ENCODE data around the gene SPAAR.

SPAAR gene

GRCh38 chr9:35929453-35929718 is 20.1 kb downstream of the SPAAR start:
- no peak overlapping the region for H3K4me2 ChIP-seq (ENCODE audit: low read length)
- H4K20me1 ChIP-seq (ENCODE audit: insufficient read depth, low read length), result no peaks in the 10 kb centered on the region
- H3K79me2 ChIP-seq (ENCODE audit: insufficient read depth, low read length), result no peaks in the 10 kb centered on the region
- no peaks in the 10 kb centered on the region for H3K9me2 ChIP-seq (ENCODE audit: low read depth, low read length)
- H3K9me3 ChIP-seq (ENCODE audit: low read length), result no peaks in the 10 kb centered on the region
- no peaks in the 10 kb centered on the region for H3K27me3 ChIP-seq (ENCODE audit: insufficient read depth, low read length)
- no peak overlapping the region for H3K4me3 ChIP-seq (ENCODE audit: low read depth, low read length, poor library complexity, severe bottlenecking)
- no peaks in the 10 kb centered on the region for H3K36me3 ChIP-seq (ENCODE audit: insufficient read depth, low read length)
- H3K9ac ChIP-seq (ENCODE audit: low read length), result no peak overlapping the region
- H3F3A ChIP-seq (ENCODE audit: insufficient read depth, low read length), result no peaks in the 10 kb centered on the region
- TF ChIP-seq CTCF (IDR thresholded peaks at IDR 0.05; ENCODE audit: low read length) (no peak), EZH2 (IDR thresholded peaks at IDR 0.05; ENCODE audit: borderline replicate concordance, low read length) (no peak)
- no peaks in the 10 kb centered on the region for H3K4me1 ChIP-seq (ENCODE audit: insufficient read depth, low read length, severe bottlenecking)
- H2AFZ ChIP-seq (ENCODE audit: low read length), result no peak overlapping the region
- no peak overlapping the region for H3K27ac ChIP-seq (ENCODE audit: low read depth, low read length, poor library complexity, severe bottlenecking)

DNA sequence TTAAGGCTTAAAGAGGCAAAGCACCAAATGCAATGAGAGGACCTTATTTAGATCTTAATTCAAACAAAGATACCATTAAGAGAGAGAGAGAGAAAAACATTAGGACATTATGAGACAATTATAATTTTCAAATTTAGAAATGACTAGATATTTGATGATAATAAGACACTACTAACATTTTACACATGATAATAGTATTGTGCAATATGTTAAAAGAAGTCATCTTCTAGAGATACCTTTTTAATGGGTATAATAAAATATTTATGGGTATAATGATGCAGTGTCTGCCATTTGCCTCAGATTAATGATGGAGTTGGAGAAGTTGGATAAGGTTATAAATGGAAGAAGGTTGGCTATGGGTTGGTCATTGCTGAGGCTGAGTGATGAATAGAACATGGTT is 21.2 kb downstream of the SPAAR start:
- Histone ChIP-seq H3K79me2 (ENCODE audit: insufficient read depth, low read length) (no peaks in the 10 kb centered on the region), H3K4me3 (ENCODE audit: low read depth, low read length, poor library complexity, severe bottlenecking) (no peak overlapping the region), H3K9ac (ENCODE audit: low read length) (no peak overlapping the region), H2AFZ (ENCODE audit: low read length) (no peak overlapping the region), H3K4me2 (ENCODE audit: low read length) (no peak overlapping the region), H4K20me1 (ENCODE audit: insufficient read depth, low read length) (no peaks in the 10 kb centered on the region), H3K9me2 (ENCODE audit: low read depth, low read length) (no peaks in the 10 kb centered on the region), H3K4me1 (ENCODE audit: insufficient read depth, low read length, severe bottlenecking) (no peaks in the 10 kb centered on the region), H3K9me3 (ENCODE audit: low read length) (no peaks in the 10 kb centered on the region), H3K27me3 (ENCODE audit: insufficient read depth, low read length) (no peaks in the 10 kb centered on the region), H3F3A (ENCODE audit: insufficient read depth, low read length) (no peaks in the 10 kb centered on the region), H3K36me3 (ENCODE audit: insufficient read depth, low read length) (no peaks in the 10 kb centered on the region), H3K27ac (ENCODE audit: low read depth, low read length, poor library complexity, severe bottlenecking) (no peak overlapping the region)
- TF ChIP-seq EZH2 (IDR thresholded peaks at IDR 0.05; ENCODE audit: borderline replicate concordance, low read length) (no peak), CTCF (IDR thresholded peaks at IDR 0.05; ENCODE audit: low read length) (no peak)

GRCh38 chr9:35930989-35931388 is 21.7 kb downstream of the SPAAR start:
- no peaks in the 10 kb centered on the region for H3K4me1 ChIP-seq (ENCODE audit: insufficient read depth, low read length, severe bottlenecking)
- H3K4me3 ChIP-seq (ENCODE audit: low read depth, low read length, poor library complexity, severe bottlenecking), result no peak overlapping the region
- H2AFZ ChIP-seq (ENCODE audit: low read length), result no peak overlapping the region
- H3K27ac ChIP-seq (ENCODE audit: low read depth, low read length, poor library complexity, severe bottlenecking), result no peak overlapping the region
- no peaks in the 10 kb centered on the region for H3F3A ChIP-seq (ENCODE audit: insufficient read depth, low read length)
- no peak overlapping the region for H3K9ac ChIP-seq (ENCODE audit: low read length)
- H3K4me2 ChIP-seq (ENCODE audit: low read length), result no peak overlapping the region
- H4K20me1 ChIP-seq (ENCODE audit: insufficient read depth, low read length), result no peaks in the 10 kb centered on the region
- H3K36me3 ChIP-seq (ENCODE audit: insufficient read depth, low read length), result no peaks in the 10 kb centered on the region
- no peaks in the 10 kb centered on the region for H3K9me3 ChIP-seq (ENCODE audit: low read length)
- TF ChIP-seq EZH2 (IDR thresholded peaks at IDR 0.05; ENCODE audit: borderline replicate concordance, low read length) (no peak), CTCF (IDR thresholded peaks at IDR 0.05; ENCODE audit: low read length) (no peak)
- H3K9me2 ChIP-seq (ENCODE audit: low read depth, low read length), result no peaks in the 10 kb centered on the region
- no peaks in the 10 kb centered on the region for H3K79me2 ChIP-seq (ENCODE audit: insufficient read depth, low read length)
- H3K27me3 ChIP-seq (ENCODE audit: insufficient read depth, low read length), result no peaks in the 10 kb centered on the region
